C4-2B (cell line): ENCODE results near the gene NUCKS1.

Experiments used
- ZFX ChIP-seq: fragments of 450-650 bp; IDR thresholded peaks from 2 replicates; pipeline ENCODE4 v1.6.1; 2017
- TF ChIP-seq, protein P1 (sequence below): fragments of 450-650 bp; conservative IDR thresholded peaks from 2 replicates; pipeline ENCODE4 v1.5.1; 2017; ENCODE audit warnings: mild to moderate bottlenecking

DNA sequence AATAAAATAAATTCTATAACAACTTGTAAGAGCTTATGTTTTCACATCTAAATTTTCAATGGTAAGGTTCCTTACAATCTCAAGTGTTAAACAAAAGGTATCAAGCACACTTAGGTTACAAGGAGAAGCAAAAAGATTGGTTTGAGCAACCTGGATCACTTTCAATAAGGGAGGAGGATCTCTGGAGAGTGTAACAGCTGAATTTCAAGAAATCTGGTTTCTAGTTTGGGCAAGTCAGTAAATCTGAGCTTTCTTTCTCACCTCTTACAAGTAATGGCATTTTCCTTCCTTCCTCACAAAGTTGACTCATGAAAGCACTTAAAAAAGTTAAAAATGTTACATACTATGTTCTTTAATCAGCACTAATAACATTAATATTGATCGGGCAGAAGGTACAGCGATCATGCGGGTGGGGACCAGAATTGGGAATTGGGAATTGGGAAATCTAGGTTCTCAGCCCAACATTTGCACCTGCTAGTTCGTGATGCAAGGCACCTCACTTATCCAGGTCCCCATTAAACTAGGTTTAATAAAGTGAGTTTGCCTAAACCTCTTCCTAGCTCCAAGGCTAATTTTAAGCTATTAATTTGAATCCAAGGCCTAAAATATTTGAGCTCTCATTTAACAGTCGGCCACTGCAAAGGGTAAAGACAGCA is 3.1 kb downstream of the NUCKS1 start:
- TF ChIP-seq, protein P1, sequence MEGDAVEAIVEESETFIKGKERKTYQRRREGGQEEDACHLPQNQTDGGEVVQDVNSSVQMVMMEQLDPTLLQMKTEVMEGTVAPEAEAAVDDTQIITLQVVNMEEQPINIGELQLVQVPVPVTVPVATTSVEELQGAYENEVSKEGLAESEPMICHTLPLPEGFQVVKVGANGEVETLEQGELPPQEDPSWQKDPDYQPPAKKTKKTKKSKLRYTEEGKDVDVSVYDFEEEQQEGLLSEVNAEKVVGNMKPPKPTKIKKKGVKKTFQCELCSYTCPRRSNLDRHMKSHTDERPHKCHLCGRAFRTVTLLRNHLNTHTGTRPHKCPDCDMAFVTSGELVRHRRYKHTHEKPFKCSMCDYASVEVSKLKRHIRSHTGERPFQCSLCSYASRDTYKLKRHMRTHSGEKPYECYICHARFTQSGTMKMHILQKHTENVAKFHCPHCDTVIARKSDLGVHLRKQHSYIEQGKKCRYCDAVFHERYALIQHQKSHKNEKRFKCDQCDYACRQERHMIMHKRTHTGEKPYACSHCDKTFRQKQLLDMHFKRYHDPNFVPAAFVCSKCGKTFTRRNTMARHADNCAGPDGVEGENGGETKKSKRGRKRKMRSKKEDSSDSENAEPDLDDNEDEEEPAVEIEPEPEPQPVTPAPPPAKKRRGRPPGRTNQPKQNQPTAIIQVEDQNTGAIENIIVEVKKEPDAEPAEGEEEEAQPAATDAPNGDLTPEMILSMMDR = no peak
- TF ChIP-seq ZFX = no peak
